T-helper 2 cell (primary cell): ENCODE data around the gene PDGFA.

Experiments
- DNase-seq, 5 experiments: peaks; one replicate each; pipeline versions ENCODE4 v3.0.0 to v3.0.0-alpha.2; 2012 to 2022

PDGFA gene

GRCh38 chr7:536231-536630, 16.6 kb upstream of the PDGFA start:
- DNase-seq = no peak

- no peak for DNase-seq
These were observed 15.3 kb upstream of the PDGFA start for GRCh38 chr7:534959-535358.

- DNase-seq = no peak
These were observed 14.4 kb upstream of the PDGFA start for GRCh38 chr7:534075-534474.

GRCh38 chr7:533266-533665, 13.6 kb upstream of the PDGFA start:
- DNase-seq = no peak

GRCh38 chr7:532379-533143, 12.9 kb upstream of the PDGFA start:
- DNase-seq = no peak

GRCh38 chr7:531777-532176, 12.1 kb upstream of the PDGFA start:
- DNase-seq = no peak

- no peak for DNase-seq
These were observed 8.8 kb upstream of the PDGFA start for GRCh38 chr7:528451-528850.

- no peak for DNase-seq
These were observed 8.1 kb upstream of the PDGFA start for GRCh38 chr7:527723-528122.

GRCh38 chr7:526460-527034, 6.9 kb upstream of the PDGFA start:
- no peak for DNase-seq

- no peak for DNase-seq
These were observed 6.1 kb upstream of the PDGFA start for GRCh38 chr7:525740-526139.

- no peak for DNase-seq
These were observed 5.2 kb upstream of the PDGFA start for GRCh38 chr7:524800-525199.

GRCh38 chr7:523347-524336, 4.0 kb upstream of the PDGFA start:
- no peak for DNase-seq

- no peak for DNase-seq
These were observed 3.3 kb upstream of the PDGFA start for GRCh38 chr7:522951-523314.

- peak in 2 of 5 experiments; percentile 21 to 38 for DNase-seq
These were observed 2.7 kb upstream of the PDGFA start for GRCh38 chr7:522071-522950.

GRCh38 chr7:521221-522070, 1.8 kb upstream of the PDGFA start:
- no peak for DNase-seq

GRCh38 chr7:520503-521161, 986 bp upstream of the PDGFA start:
- peak in 1 of 5 experiments; percentile 17 for DNase-seq

GRCh38 chr7:518630-519483, 789 bp downstream of the PDGFA start:
- peak in 2 of 5 experiments; percentile 24 to 34 for DNase-seq

GRCh38 chr7:517774-518629, 1.6 kb downstream of the PDGFA start:
- peak in 1 of 5 experiments; percentile 20 for DNase-seq
